Pancreas (tissue), 10 donors: ENCODE measurements around the gene POLR3A. TPM values are rescaled to one million over a fixed set of nuclear protein-coding genes. Genes with fewer than 3 reads are reported as not detected.

Experiments
- ATAC-seq, 4 donors: fragments of 200-7000 bp; cut with Tn5 transposase; one replicate each; pipeline versions ENCODE4 v1.8.0 to v1.9.1; 2020; ENCODE audit warnings: mild to moderate bottlenecking in 4 of 4, moderate library complexity in 4 of 4
- DNase-seq, 6 donors: peaks; one replicate each; pipeline ENCODE4 v3.0.0-alpha.2; 2020
- FAIRE-seq: peaks from 2 replicates; lab custom pipeline; 2012; peaks lifted over from hg19 to GRCh38; lab: Jason Lieb, UNC
- H3K27ac ChIP-seq, 4 donors: fragments of 200-600 bp; sonication (generic); 1 replicate in 3 of 4; 2 replicates in 1 of 4; pipeline versions ENCODE4 v1.5.0 to v1.8.0; 2020
- H3K27me3 ChIP-seq, 4 donors: fragments of 200-600 bp; one replicate each; pipeline ENCODE4 v1.8.0; 2021
- H3K36me3 ChIP-seq, 3 donors: fragments of 200-600 bp; sonication (generic) in 1 of 3; one replicate each; pipeline versions ENCODE4 v1.5.0 to v1.8.0; 2020 to 2021
- H3K4me1 ChIP-seq, 3 donors: fragments of 200-600 bp; one replicate each; pipeline ENCODE4 v1.8.0; 2021
- H3K4me3 ChIP-seq, 4 donors: fragments of 200-600 bp; sonication (generic) in 2 of 4; one replicate each; pipeline versions ENCODE4 v1.5.0 to v1.8.0; 2020 to 2021
- H3K9me3 ChIP-seq, 4 donors: fragments of 200-600 bp; one replicate each; pipeline ENCODE4 v1.8.0; 2021
- CTCF ChIP-seq, 4 donors: fragments of 200-600 bp; sonication (generic) in 3 of 4; IDR thresholded peaks; one replicate each; pipeline versions ENCODE4 v1.5.0 to v1.8.0; 2021; ENCODE audit warnings: antibody characterized with exemption in 4 of 4
- WGBS, 2 donors: extraction: QIAGEN DNeasy Blood & Tissue Kit; methylation state at CpG; one replicate each; pipeline ENCODE4 v1.1.7; 2013; 5-methylcytosine and 5-hydroxymethylcytosine counted together
- intact Hi-C, 3 donors: fragments of 100-400 bp; cut with DNase I; formaldehyde crosslinking; loops; one replicate each; pipeline versions ENCODE4 v1.11.1 to v1.14.2; 2022
- polyA plus RNA-seq, 2 donors: library from polyadenylated mRNA; stranded (reverse); fragments of 200-250 nt; gene quantifications; one replicate each; pipeline ENCODE4 v1.2.3, GENCODE V29; 2013
- total RNA-seq, 6 donors: library from RNA; stranded (reverse); fragmentation: NEBNext Ultra II Directional in 4 of 6; extraction: Animal tissue kit (Norgen Biotek cat#: 25700) in 4 of 6; gene quantifications; one replicate each; pipeline versions ENCODE4 v1.2.1 to v1.2.4, GENCODE V29; 2021 to 2023
- donor health status: healthy with polysubstance abuse.
- donor health status: DM: no; HTN: no; CAD: no; lungs with moderate emphysema.
- donor health status: DM: no; HTN: no; CAD: no.
- donor health status: control.
- donor health status: control.
- donor health status: Bipolar disorder and iron deficiency.
- donor health status: DM: yes; HTN: yes; CAD: no.
- donor health status: DM: no; HTN: no; CAD: no.
- donor health status: DM: no; HTN: no; CAD: no.
- donor health status: DM: yes; HTN: yes; CAD: no.

Gene POLR3A
- total and polyA plus RNA-seq, 8 donors, result 4.0 to 7.4 (median 5.4) TPM

- TF ChIP-seq CTCF (IDR thresholded peaks at IDR 0.05), result no peak
- peak overlapping the region in 2 of 4 donors; percentile 73 to 90 for H3K4me3 ChIP-seq
- no peaks in the 10 kb centered on the region for H3K9me3 ChIP-seq
- H3K4me1 ChIP-seq, result peaks cover 0 to 14% (median 0%) of the 10 kb centered on the region in 3 donors
- no peaks in the 10 kb centered on the region for H3K36me3 ChIP-seq
- intact Hi-C loops, result no loop called here
- DNase-seq, result no peak
- WGBS, 2 donors, result 31 to 39% methylated on average over 20 of the region's 20 CpGs
- no peak for ATAC-seq
- FAIRE-seq, result no peak
- no peak overlapping the region for H3K27ac ChIP-seq
- no peaks in the 10 kb centered on the region for H3K27me3 ChIP-seq
These were observed 101.7 kb downstream of the POLR3A start for GRCh38 chr10:77927402-77928246.

GRCh38 chr10:77926566-77927401 is 102.5 kb downstream of the POLR3A start, which contains the start of gene DLG5:
DLG5 (minus strand) TSS chr10:77926755; CDS start chr10:77926520, 235 bp downstream.
- H3K4me3 ChIP-seq, result peak within 1 kb of the TSS; percentile 70 to 90 (median 75)
- no peaks in the 10 kb centered on the region for H3K27me3 ChIP-seq
- no peaks in the 10 kb centered on the region for H3K36me3 ChIP-seq
- WGBS, 2 donors, result 1% methylated on average over 16 to 95 of the region's 95 CpGs
- FAIRE-seq (no peak), ATAC-seq (peak; percentile 71 to 87 (median 83)), DNase-seq (peak; percentile 61 to 86 (median 72))
- H3K4me1 ChIP-seq, result peaks cover 0 to 14% (median 0%) of the 10 kb centered on the region in 3 donors
- peak within 1 kb of the TSS; percentile 35 to 51 (median 46) for H3K27ac ChIP-seq
- no peak for TF ChIP-seq CTCF (IDR thresholded peaks at IDR 0.05)
- no peaks in the 10 kb centered on the region for H3K9me3 ChIP-seq
- intact Hi-C loops, result no loop called here

- Histone ChIP-seq H3K4me1 (peaks cover 0 to 14% (median 0%) of the 10 kb centered on the region in 3 donors), H3K27ac (peak overlapping the region; percentile 35 to 51 (median 46)), H3K36me3 (no peaks in the 10 kb centered on the region), H3K4me3 (peak overlapping the region; percentile 70 to 90 (median 75)), H3K9me3 (no peaks in the 10 kb centered on the region), H3K27me3 (no peaks in the 10 kb centered on the region)
- TF ChIP-seq CTCF (IDR thresholded peaks at IDR 0.05), result no peak
- no peak for FAIRE-seq
- ATAC-seq, result peak; percentile 57 to 80 (median 75)
- intact Hi-C loops, result no loop called here
- WGBS, 2 donors, result 1% methylated on average over 50 to 73 of the region's 73 CpGs
- DNase-seq, result peak; percentile 62 to 91 (median 74)
These were observed 103.3 kb downstream of the POLR3A start for GRCh38 chr10:77925795-77926565.

GRCh38 chr10:77925410-77925794 is 103.9 kb downstream of the POLR3A start:
- intact Hi-C loops, result no loop called here
- DNase-seq (peak in 2 of 6 donors; percentile 18 to 35), ATAC-seq (peak; percentile 14 to 53 (median 36)), FAIRE-seq (no peak)
- 9 to 10% methylated on average over 7 of the region's 7 CpGs for WGBS, 2 donors
- TF ChIP-seq CTCF (IDR thresholded peaks at IDR 0.05), result no peak
- Histone ChIP-seq H3K27ac (peak overlapping the region in 2 of 4 donors; percentile 35 to 41), H3K9me3 (no peaks in the 10 kb centered on the region), H3K4me3 (peak overlapping the region; percentile 70 to 90 (median 75)), H3K27me3 (no peaks in the 10 kb centered on the region), H3K36me3 (no peaks in the 10 kb centered on the region), H3K4me1 (peaks cover 0 to 14% (median 0%) of the 10 kb centered on the region in 3 donors)
